ENCODE measurements around the gene LRRC3C.
"Not testable (repeated sequence)": the region's sequence is repeated elsewhere in the genome, so short reads cannot be mapped to it uniquely, and the experiment has no call there.

The LRRC3C gene

DNA sequence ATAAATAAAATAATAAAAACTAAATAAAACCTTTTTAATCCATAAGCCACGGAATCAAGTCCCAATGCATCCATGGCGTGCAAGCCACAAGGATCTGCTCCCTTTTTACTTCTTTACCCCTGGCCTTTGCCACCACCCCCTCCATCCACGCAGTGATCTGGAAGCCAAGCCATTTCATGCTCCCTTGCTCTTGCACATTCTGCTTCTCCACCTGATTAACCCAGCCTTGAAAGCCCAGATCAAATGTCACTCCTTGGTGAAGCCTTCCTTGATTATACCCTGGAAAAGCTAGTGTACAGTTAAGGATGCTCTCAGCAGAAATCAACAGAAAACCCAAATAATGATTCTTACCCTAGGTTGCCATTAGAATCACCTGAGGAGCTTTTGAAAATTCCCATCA, 9.9 kb downstream of the LRRC3C start:
- H3K27me3 ChIP-seq (ENCODE audit: control insufficient read depth, insufficient read depth, low read length): no peaks in the 10 kb centered on the region
- H3K27ac ChIP-seq (ENCODE audit: low read depth, low read length): no peak overlapping the region
- H3K4me3 ChIP-seq (ENCODE audit: low read depth, low read length): no peak overlapping the region
- H3K4me1 ChIP-seq (ENCODE audit: control insufficient read depth, insufficient read depth, low read length): peaks cover 11% of the 10 kb centered on the region
- H3K9ac ChIP-seq (ENCODE audit: low read depth, low read length): no peak overlapping the region
- H3K9me3 ChIP-seq (ENCODE audit: control insufficient read depth, insufficient read depth, low read length): no peaks in the 10 kb centered on the region
- H3K36me3 ChIP-seq (ENCODE audit: control insufficient read depth, insufficient read depth, low read length): no peaks in the 10 kb centered on the region

DNA sequence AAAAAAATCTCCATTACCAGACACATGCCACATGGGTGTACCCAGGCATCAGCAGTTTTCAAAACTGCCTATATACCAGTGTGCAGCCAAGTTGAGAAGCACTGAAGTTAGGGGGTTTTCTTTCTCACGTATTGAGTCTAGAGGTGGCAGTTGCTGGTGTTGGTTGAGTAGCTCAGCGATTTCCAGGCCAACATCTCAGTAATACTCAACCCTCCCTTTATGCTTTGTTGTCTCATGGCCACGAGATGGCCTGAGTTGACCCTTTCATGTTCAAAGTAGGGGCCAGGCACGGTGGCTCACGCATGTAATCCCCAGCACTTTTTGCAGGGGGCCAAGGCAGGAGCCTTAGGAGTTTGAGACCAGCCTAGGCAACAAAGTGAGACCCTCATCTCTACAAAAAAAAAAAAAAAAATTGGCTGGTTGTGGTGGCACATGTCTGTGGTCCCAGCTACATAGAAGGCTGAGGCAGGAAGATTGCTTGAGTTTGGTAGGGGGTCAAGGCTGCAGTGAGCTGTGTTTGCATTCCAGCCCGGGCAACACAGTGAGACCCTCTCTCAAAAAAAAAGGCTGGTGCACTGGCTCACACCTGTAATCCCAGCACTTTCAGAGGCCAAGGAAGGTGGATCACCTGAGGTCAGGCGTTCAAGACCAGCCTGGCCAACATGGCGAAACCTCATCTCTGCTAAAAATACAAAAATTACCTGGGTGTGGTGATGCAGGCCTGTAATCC, 10.8 kb downstream of the LRRC3C start:
- Histone ChIP-seq H3K9ac (ENCODE audit: low read depth, low read length) (no peak overlapping the region), H3K27ac (ENCODE audit: low read depth, low read length) (no peak overlapping the region), H3K27me3 (ENCODE audit: control insufficient read depth, insufficient read depth, low read length) (no peaks in the 10 kb centered on the region), H3K4me1 (ENCODE audit: control insufficient read depth, insufficient read depth, low read length) (peaks cover 11% of the 10 kb centered on the region), H3K36me3 (ENCODE audit: control insufficient read depth, insufficient read depth, low read length) (no peaks in the 10 kb centered on the region), H3K9me3 (ENCODE audit: control insufficient read depth, insufficient read depth, low read length) (no peaks in the 10 kb centered on the region), H3K4me3 (ENCODE audit: low read depth, low read length) (no peak overlapping the region)

DNA sequence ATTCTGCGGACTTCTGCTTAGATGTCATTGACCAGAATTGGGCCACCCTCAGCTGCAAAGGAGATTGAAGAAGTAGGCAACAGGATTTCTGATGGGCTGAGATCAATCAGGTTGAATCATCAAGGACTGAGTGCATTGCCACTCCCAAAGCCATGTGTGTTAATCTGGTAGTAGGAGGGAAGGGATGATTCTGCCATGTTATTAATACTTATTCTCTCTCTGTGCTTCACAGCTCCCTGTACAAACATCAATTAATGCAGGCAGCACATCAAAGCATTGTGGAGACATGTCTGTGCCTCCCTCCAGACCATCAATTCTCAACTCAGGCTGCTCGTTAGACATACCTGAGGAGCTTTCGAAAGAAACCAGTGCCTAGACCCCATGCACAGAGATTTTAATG, 11.6 kb downstream of the LRRC3C start:
- H3K27ac ChIP-seq (ENCODE audit: low read depth, low read length): no peak overlapping the region
- no peaks in the 10 kb centered on the region for H3K9me3 ChIP-seq (ENCODE audit: control insufficient read depth, insufficient read depth, low read length)
- H3K4me3 ChIP-seq (ENCODE audit: low read depth, low read length): no peak overlapping the region

DNA sequence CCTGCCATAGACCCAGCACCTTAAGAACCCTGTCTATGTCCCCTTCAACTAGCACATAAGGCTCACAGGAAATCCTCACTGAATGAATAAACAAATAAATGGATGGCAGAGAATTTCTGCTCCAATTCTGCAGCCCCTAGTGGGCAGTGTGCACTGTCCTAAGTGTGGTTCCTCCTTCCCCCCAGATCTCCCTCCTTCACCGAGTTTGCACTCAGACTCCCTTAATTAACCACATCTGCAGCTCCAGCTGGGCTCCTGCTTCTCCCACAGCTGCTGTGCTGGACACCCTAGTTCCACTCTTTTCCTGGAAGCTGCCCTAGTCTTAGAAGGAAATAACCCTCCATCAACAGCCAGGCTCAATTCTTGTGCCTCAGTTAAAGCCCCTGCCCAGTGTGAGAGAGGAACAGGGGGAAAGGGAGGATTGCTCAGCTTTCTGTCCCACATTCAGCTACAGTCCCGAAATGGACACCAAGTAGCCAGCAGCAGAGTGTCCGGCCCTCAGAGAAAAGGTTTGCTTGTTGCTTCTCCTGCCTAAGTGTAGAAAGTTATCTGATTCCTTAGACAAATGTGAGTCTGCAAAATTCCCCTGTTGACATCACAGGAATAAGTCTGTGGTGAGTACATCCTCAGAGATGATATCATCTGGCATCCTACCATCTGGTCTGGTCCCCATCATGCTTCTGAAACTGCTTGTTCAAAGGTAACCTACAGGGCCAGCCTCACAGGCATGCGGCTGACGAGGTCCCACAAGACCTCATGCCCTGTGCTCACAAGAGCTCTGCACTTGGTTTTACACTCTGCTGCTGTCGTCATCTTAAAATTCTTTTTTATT, 12.3 kb downstream of the LRRC3C start:
- Histone ChIP-seq H3K27ac (ENCODE audit: low read depth, low read length) (no peak overlapping the region), H3K4me3 (ENCODE audit: low read depth, low read length) (no peak overlapping the region), H3K9ac (ENCODE audit: low read depth, low read length) (no peak overlapping the region), H3K9me3 (ENCODE audit: control insufficient read depth, insufficient read depth, low read length) (no peaks in the 10 kb centered on the region), H3K36me3 (ENCODE audit: control insufficient read depth, insufficient read depth, low read length) (no peaks in the 10 kb centered on the region), H3K4me1 (ENCODE audit: control insufficient read depth, insufficient read depth, low read length) (no peaks in the 10 kb centered on the region), H3K27me3 (ENCODE audit: control insufficient read depth, insufficient read depth, low read length) (no peaks in the 10 kb centered on the region)

More for the DNA sequence above, 11.6 kb downstream of the LRRC3C start:
- Histone ChIP-seq H3K4me1 (ENCODE audit: control insufficient read depth, insufficient read depth, low read length) (peaks cover 6% of the 10 kb centered on the region), H3K27me3 (ENCODE audit: control insufficient read depth, insufficient read depth, low read length) (no peaks in the 10 kb centered on the region), H3K9ac (ENCODE audit: low read depth, low read length) (no peak overlapping the region), H3K36me3 (ENCODE audit: control insufficient read depth, insufficient read depth, low read length) (no peaks in the 10 kb centered on the region)

DNA sequence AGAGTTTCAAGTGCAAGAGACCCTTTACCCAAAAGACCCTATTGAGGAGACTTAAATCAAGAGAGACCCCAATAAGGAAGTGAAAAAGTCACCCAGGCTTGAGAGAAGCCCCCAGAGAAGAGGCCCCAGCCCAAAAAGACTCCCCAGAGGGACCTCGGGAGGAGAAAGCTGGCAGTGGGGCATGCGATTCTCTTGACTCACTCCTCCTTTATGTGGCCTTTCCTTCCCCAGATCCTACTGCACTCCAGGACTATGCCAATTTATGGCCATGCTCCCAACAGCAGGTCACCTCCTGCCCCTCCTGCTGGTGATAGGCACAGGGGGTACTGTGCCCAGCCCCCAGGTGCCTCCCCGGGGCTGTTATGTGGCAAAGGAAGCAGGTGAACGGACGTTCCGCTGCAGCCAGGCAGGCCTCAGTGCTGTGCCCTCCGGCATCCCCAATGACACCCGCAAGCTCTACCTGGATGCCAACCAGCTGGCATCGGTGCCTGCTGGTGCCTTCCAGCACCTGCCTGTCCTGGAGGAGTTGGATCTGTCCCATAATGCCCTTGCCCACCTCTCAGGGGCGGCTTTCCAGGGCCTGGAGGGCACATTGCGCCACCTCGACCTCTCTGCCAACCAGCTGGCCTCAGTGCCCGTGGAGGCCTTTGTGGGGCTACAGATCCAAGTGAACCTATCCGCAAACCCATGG, 16.3 kb downstream of the LRRC3C start:
- H3K27me3 ChIP-seq (ENCODE audit: control insufficient read depth, insufficient read depth, low read length): no peaks in the 10 kb centered on the region
- no peaks in the 10 kb centered on the region for H3K36me3 ChIP-seq (ENCODE audit: control insufficient read depth, insufficient read depth, low read length)
- H3K27ac ChIP-seq (ENCODE audit: low read depth, low read length): no peak overlapping the region
- no peaks in the 10 kb centered on the region for H3K9me3 ChIP-seq (ENCODE audit: control insufficient read depth, insufficient read depth, low read length)
- no peak overlapping the region for H3K4me3 ChIP-seq (ENCODE audit: low read depth, low read length)
- H3K4me1 ChIP-seq (ENCODE audit: control insufficient read depth, insufficient read depth, low read length): no peaks in the 10 kb centered on the region; the same call in 1 of the 2 replicates
- no peak overlapping the region for H3K9ac ChIP-seq (ENCODE audit: low read depth, low read length)

DNA sequence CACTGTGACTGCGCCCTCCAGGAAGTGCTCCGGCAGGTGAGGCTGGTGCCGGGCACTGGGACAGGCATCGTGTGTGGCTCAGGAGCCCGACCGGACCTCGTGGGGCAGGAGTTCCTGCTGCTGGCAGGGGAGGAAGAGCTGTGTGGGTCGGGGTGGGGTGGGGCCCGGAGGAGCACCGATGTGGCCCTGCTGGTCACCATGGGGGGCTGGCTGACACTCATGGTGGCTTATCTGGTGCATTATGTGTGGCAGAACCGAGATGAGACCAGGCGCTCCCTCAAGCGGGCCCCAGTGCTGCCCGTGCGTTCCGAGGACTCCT, 16.8 kb downstream of the LRRC3C start:
- Histone ChIP-seq H3K27me3 (ENCODE audit: control insufficient read depth, insufficient read depth, low read length) (no peaks in the 10 kb centered on the region), H3K27ac (ENCODE audit: low read depth, low read length) (no peak overlapping the region), H3K4me1 (ENCODE audit: control insufficient read depth, insufficient read depth, low read length) (no peaks in the 10 kb centered on the region; the same call in 1 of the 2 replicates), H3K9ac (ENCODE audit: low read depth, low read length) (no peak overlapping the region), H3K4me3 (ENCODE audit: low read depth, low read length) (no peak overlapping the region), H3K9me3 (ENCODE audit: control insufficient read depth, insufficient read depth, low read length) (no peaks in the 10 kb centered on the region), H3K36me3 (ENCODE audit: control insufficient read depth, insufficient read depth, low read length) (no peaks in the 10 kb centered on the region)

DNA sequence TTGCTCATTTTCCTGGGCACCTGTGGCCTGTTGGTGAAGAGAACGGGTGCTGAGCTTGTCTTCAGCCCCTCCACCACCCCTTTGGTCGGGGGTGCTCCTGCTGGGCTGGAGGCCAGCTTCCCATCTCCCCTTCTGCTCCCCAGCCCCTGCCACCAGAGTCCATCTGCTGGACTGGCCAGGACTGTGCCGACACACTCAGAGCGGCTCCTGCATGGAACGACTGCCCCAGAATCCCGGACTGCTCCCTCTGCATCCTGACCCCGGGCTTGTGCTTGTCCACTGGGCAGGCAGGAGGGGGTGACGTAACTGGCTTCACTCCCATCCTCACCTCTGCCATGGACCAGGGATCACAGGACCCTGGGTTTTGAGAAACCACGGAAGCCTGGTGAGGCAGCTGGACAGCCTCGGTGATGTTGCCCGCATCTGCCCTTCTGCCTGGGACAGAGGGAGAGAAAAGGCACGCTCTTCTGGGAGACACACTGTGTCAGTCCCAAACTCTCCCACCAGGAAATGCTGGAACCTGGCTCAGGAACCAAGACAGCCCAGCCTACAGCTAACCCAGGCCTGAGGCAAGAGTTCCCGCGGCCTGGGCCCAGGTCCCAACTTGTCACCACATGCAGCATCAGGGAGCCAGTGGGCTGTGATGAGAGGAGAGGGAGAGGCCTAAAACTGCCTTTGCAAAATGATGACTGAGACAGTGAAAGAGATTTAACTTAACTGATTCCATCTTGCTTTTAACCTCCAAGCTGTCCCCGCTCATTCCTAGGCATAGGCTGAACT, 19.2 kb downstream of the LRRC3C start:
- 0 out of 2 replicates have a peak, but pooled peaks cover under 1% of the 10 kb centered on the region for H3K27me3 ChIP-seq (ENCODE audit: control insufficient read depth, insufficient read depth, low read length)
- H3K4me3 ChIP-seq (ENCODE audit: low read depth, low read length): no peak overlapping the region
- no peaks in the 10 kb centered on the region; the same call in 1 of the 2 replicates for H3K4me1 ChIP-seq (ENCODE audit: control insufficient read depth, insufficient read depth, low read length)
- H3K27ac ChIP-seq (ENCODE audit: low read depth, low read length): no peak overlapping the region
- no peaks in the 10 kb centered on the region for H3K9me3 ChIP-seq (ENCODE audit: control insufficient read depth, insufficient read depth, low read length)
- H3K36me3 ChIP-seq (ENCODE audit: control insufficient read depth, insufficient read depth, low read length): no peaks in the 10 kb centered on the region
- H3K9ac ChIP-seq (ENCODE audit: low read depth, low read length): no peak overlapping the region

DNA sequence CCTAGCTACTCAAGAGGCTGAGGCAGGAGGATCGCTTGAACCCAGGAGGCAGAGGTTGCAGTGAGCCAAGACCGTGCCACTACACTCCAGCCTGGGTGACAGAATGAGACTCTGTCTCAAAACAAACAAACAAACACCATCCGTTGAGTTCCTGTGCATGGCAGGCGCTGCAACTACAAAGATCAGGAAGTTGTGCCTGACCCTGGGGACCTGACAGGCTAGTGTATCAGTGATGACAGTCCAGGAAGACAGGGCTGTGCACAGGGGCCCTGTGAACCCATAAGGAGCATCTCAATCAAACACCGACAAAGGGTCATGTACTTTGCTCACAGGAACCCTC, 20.9 kb downstream of the LRRC3C start:
- H3K27ac ChIP-seq (ENCODE audit: low read depth, low read length): not testable (repeated sequence)

DNA sequence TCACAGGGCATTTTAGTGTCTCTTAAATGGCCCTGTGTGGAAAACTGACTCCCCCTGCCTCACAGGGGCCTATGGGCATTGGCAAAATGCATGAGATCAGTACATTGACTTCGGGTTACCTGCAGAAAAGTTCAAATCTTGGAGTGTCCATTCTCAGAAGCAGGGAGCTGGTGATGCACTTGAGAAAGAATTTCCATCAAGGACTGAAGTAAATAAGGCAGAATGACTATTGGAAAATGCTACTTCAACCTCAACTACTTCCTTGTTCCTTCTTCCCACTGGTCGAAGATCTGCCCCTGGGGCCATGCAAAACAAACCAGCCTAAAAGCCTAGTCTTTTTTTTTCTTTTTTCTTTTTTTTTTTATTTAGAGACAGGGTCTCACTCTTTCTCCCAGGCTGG, 21.5 kb downstream of the LRRC3C start:
- Histone ChIP-seq H3K27me3 (ENCODE audit: control insufficient read depth, insufficient read depth, low read length) (peaks cover 8% of the 10 kb centered on the region), H3K9me3 (ENCODE audit: control insufficient read depth, insufficient read depth, low read length) (no peaks in the 10 kb centered on the region), H3K27ac (ENCODE audit: low read depth, low read length) (no peak overlapping the region), H3K9ac (ENCODE audit: low read depth, low read length) (no peak overlapping the region), H3K36me3 (ENCODE audit: control insufficient read depth, insufficient read depth, low read length) (no peaks in the 10 kb centered on the region), H3K4me1 (ENCODE audit: control insufficient read depth, insufficient read depth, low read length) (peaks cover 8% of the 10 kb centered on the region; the same call in 1 of the 2 replicates), H3K4me3 (ENCODE audit: low read depth, low read length) (no peak overlapping the region)

More for the DNA sequence above, 20.9 kb downstream of the LRRC3C start:
- not testable (repeated sequence) for H3K9ac ChIP-seq (ENCODE audit: low read depth, low read length); H3K36me3 ChIP-seq (ENCODE audit: control insufficient read depth, insufficient read depth, low read length); H3K4me1 ChIP-seq (ENCODE audit: control insufficient read depth, insufficient read depth, low read length); H3K27me3 ChIP-seq (ENCODE audit: control insufficient read depth, insufficient read depth, low read length); H3K9me3 ChIP-seq (ENCODE audit: control insufficient read depth, insufficient read depth, low read length); H3K4me3 ChIP-seq (ENCODE audit: low read depth, low read length)

DNA sequence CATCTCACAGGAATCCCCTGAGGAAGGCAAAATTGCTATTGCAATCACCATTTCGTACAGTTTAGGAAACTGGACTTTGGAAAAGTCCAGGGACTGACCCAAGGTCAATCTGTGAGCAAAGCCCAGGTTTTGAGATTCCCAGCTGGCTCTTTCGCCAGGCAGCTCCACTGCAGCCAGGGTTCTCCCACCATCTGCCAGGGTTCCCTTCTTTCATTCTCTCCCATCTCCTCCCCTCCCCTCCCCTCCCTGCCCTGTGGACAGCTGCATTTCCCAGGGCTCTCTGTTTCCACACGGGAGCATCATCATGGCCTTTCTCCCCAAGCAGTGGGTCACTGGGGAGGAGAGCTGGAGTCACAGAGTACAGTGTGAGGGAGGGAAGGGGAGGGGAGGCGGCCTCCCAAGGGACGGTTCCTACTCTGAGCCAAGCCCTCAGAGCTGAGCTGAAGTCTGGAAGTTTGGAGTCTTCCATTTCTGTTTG, 23.4 kb downstream of the LRRC3C start:
- peaks cover 8% of the 10 kb centered on the region; the same call in 1 of the 2 replicates for H3K4me1 ChIP-seq (ENCODE audit: control insufficient read depth, insufficient read depth, low read length)
- H3K27me3 ChIP-seq (ENCODE audit: control insufficient read depth, insufficient read depth, low read length): peaks cover 8% of the 10 kb centered on the region
- H3K27ac ChIP-seq (ENCODE audit: low read depth, low read length): no peak overlapping the region
- no peak overlapping the region for H3K9ac ChIP-seq (ENCODE audit: low read depth, low read length)
- H3K9me3 ChIP-seq (ENCODE audit: control insufficient read depth, insufficient read depth, low read length): no peaks in the 10 kb centered on the region
- no peaks in the 10 kb centered on the region for H3K36me3 ChIP-seq (ENCODE audit: control insufficient read depth, insufficient read depth, low read length)
- H3K4me3 ChIP-seq (ENCODE audit: low read depth, low read length): no peak overlapping the region

Data from HUES48 (cell line).